ENCODE data around the gene COG1.

DNA sequence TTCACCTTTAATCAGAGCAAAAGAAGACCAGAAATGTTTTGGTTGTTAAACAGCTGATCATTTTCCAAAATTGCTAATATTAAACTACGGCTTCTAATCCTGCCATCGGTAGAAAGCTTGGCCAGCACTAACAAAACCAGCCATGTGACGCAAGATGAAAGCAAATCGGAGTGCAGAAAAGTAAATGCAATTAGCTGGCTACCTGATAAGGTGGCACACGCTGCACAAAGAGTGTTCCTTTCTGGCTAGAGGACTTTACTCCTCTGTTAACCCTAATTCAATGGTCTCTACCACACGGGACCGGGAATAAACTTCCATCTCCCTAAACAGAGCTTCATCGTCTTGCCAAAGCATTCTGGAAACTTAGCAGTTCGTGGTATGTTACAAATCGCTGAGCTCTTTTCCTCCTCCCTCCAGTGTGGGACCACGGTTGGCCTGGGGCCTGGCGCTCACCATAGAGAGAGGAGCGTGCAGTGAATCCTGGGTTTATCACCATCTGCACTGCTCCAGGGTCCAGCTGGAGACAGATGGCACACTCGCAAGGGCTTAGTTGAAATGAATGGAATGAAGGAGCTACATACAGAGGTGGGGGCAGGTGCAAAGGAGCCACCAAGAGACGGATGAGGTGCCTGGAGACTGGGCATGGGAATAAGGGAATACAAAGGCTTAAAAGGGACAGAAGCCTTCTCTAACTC lies 10.1 kb upstream of the COG1 start:
- TF ChIP-seq, protein P1, sequence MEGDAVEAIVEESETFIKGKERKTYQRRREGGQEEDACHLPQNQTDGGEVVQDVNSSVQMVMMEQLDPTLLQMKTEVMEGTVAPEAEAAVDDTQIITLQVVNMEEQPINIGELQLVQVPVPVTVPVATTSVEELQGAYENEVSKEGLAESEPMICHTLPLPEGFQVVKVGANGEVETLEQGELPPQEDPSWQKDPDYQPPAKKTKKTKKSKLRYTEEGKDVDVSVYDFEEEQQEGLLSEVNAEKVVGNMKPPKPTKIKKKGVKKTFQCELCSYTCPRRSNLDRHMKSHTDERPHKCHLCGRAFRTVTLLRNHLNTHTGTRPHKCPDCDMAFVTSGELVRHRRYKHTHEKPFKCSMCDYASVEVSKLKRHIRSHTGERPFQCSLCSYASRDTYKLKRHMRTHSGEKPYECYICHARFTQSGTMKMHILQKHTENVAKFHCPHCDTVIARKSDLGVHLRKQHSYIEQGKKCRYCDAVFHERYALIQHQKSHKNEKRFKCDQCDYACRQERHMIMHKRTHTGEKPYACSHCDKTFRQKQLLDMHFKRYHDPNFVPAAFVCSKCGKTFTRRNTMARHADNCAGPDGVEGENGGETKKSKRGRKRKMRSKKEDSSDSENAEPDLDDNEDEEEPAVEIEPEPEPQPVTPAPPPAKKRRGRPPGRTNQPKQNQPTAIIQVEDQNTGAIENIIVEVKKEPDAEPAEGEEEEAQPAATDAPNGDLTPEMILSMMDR (IDR thresholded peaks at IDR 0.05) = no peak
- TF ChIP-seq POLR2A (IDR thresholded peaks at IDR 0.05) = no peak
